Activated CD4-positive, alpha-beta T cell treated with anti-CD3 and anti-CD28 coated beads, Interleukin-2, amount 50 U/mL, for 1 hour (primary cell): ENCODE data around the gene BPIFB2.

Experiments used
- DNase-seq: peaks from one replicate; pipeline ENCODE4 v3.0.0-alpha.2; 2020

Gene BPIFB2

GRCh38 chr20:32986331-32986966, 21.1 kb upstream of the BPIFB2 start:
- no peak for DNase-seq

- DNase-seq = no peak
Observed at GRCh38 chr20:32987044-32987825, 20.3 kb upstream of the BPIFB2 start.

DNA sequence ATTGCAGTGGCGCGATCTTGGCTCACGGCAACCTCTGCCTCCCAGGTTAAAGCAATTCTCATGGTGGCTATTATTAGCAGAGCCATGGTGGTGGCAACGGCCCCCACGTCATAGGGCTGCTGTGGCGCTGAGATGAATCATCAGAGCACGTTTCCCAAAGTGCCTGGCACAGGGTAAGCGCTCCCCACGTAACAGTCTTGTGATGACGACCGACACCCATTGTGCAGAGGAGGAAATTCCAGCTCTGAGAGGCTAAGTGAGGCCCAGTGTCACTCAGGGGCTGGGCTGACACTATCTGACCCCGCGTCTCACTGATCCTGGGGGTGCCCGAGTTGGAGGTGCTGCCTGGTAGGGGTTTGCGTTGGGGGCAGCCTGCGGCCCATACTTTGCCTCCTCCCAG, 19.5 kb upstream of the BPIFB2 start:
- DNase-seq = no peak

- DNase-seq = no peak
Observed at GRCh38 chr20:32989507-32990283, 17.8 kb upstream of the BPIFB2 start.

- no peak for DNase-seq
Observed at GRCh38 chr20:32990426-32990825, 17.1 kb upstream of the BPIFB2 start.

DNA sequence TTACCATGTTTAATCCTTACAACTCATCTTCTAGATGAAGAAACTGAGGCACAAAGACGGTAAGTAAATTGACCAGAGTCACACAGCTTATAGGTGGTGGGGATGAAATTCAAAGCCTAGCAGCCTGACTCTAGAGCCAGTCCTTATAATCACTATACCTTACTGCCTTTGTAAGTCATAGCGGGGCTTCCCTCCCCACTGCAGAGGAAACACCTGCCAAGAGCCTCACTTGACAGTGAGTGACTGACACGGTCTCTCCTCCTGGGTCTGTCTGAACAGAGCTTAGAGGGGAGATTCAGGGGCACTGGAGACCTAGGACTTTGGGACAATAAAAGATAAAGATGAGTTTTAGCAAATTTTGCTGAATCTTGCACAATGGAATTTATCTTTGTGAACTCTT, 16.1 kb upstream of the BPIFB2 start:
- DNase-seq = no peak

GRCh38 chr20:32991792-32992641, 15.5 kb upstream of the BPIFB2 start:
- no peak for DNase-seq

DNA sequence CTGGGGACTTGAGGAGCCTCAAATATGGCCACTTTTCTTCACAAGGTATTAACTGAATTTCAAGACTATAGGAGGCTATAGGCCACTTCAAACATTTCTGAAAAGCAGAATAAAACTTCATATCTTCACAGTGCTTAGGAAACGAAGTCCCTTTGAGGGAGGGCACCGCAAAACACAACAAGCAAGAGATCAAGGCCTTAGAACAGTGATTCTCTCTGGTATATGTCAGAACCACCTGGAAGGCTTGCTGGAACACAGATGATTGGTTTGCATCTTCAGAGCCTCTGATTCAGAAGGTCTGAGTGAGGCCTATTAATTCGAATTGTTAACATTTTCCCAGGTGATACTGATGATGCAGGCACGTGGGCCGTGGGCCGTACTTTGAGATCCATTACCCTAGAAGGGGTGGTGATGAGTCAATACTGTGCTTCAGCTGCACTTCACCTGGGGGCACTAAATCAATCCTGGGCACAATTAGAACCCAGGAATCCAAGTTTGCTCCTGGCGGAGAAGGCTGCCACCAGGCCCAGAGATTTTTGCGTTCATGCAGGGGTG, 13.9 kb upstream of the BPIFB2 start:
- no peak for DNase-seq

DNA sequence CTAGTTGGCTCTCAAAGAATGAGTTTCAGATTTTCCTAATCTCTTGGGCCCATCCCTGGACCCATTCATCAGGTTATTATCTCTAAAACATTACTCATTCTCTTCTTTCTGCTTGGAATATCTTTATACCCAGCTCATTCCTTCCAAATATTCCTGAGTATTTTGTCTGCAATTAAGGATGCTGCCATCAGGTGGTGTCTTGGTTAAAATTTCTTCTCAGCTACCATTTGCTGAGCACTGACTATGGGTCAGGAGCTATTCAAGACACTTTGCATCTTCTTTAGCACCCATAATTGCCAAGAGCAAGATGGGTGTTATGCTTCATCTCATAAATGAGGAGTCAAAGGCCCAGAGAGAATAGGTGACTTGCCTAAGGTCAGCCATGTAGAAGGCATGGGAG, 11.7 kb upstream of the BPIFB2 start:
- no peak for DNase-seq

GRCh38 chr20:32997431-32997830, 10.1 kb upstream of the BPIFB2 start:
- DNase-seq = no peak

DNA sequence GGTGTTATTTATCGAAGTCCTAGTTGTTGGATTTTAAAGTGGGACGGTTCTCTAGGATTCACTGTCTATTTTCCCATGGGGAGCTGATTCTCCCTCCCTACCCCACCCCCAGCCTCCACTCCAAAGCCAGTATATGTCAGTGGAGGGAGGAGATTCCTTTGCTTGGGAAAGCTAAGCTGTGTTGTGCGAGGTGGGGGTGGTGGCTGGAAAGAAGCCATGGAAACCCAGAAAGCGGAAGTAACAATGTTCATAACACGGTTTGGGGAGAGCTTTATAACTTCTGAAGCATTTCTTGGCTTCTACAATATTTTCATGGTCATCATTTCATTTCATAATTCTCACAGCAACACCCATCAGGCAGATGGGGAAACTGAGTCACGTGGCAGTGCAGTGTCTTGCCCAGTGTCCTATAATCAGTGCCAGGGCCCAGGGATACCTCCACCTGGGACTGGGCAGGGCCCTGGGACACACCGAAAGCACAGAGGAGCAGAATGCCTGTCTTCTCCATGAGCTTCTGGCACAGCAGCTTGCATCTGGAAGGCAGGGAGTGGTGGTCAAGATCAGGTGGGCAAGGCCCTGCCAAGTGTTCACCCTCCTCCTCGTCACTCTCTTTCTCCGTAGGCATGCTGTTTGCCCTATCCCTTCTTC, 7.8 kb upstream of the BPIFB2 start:
- no peak for DNase-seq

GRCh38 chr20:33000802-33001466, 6.6 kb upstream of the BPIFB2 start:
- no peak for DNase-seq

- DNase-seq = no peak
Observed at GRCh38 chr20:33002087-33002808, 5.3 kb upstream of the BPIFB2 start.

- no peak for DNase-seq
Observed at GRCh38 chr20:33004141-33004751, 3.3 kb upstream of the BPIFB2 start, which contains the start of gene SUN5. SUN5 (minus strand) TSS chr20:33004433; CDS start chr20:33004340, 93 bp downstream.

DNA sequence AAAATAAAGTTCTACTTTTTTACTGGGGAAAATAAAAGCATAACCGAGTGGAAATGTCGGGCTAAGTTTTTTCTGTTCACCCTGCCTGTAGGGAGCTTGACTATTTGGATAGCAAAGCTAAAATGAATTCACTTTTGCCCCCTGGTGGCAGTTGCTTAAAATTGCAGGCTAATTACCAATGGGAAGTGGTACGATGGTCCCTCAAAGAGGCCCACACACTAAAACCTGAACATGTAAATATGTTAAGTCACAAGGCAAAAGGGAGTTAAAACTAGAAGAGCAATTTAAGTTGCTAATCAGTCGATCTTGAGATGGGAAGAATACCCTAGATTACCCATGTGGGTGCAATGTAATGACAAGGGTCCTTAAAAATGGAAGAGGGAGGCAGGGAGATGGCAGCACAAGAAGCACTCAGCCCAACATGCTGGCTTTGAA, 2.4 kb upstream of the BPIFB2 start:
- no peak for DNase-seq

- no peak for DNase-seq
Observed at GRCh38 chr20:33005908-33006775, 1.4 kb upstream of the BPIFB2 start.

- no peak for DNase-seq
Observed at GRCh38 chr20:33006776-33007375, 628 bp upstream of the BPIFB2 start.

- no peak for DNase-seq
Observed at GRCh38 chr20:33008336-33009213, 1.1 kb downstream of the BPIFB2 start.
